Measurements from ENCODE around the gene VWA2.

DNA sequence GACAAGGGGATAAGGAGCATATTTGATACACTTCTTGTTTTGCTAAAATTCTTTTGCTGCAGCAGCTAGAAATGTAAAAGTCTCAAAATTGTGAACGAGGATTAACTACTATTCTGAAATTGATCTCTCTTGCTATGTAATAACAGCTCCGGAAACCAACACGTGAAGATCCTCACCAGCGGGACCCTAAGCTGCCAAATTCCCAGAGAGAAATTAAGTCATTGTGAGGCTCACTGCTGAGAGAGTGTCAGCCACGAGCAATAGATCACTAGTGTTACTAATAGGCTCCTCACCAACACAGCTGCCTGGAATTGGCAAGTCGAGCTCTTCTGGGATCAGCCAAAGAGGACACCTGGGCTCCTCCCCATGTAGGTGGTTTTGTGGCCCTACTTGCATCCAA, 5.6 kb upstream of the VWA2 start:
- TF ChIP-seq, protein P1, sequence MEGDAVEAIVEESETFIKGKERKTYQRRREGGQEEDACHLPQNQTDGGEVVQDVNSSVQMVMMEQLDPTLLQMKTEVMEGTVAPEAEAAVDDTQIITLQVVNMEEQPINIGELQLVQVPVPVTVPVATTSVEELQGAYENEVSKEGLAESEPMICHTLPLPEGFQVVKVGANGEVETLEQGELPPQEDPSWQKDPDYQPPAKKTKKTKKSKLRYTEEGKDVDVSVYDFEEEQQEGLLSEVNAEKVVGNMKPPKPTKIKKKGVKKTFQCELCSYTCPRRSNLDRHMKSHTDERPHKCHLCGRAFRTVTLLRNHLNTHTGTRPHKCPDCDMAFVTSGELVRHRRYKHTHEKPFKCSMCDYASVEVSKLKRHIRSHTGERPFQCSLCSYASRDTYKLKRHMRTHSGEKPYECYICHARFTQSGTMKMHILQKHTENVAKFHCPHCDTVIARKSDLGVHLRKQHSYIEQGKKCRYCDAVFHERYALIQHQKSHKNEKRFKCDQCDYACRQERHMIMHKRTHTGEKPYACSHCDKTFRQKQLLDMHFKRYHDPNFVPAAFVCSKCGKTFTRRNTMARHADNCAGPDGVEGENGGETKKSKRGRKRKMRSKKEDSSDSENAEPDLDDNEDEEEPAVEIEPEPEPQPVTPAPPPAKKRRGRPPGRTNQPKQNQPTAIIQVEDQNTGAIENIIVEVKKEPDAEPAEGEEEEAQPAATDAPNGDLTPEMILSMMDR (IDR thresholded peaks at IDR 0.05) = no peak
- TF ChIP-seq ZFX (IDR thresholded peaks at IDR 0.05; ENCODE audit: borderline replicate concordance) = no peak
